NK-92 (cell line): ENCODE results near the gene SPACA4.

ENCODE experiments used
- DNase-seq: peaks from one replicate; lab custom pipeline; 2025; ENCODE audit not compliant: unreplicated experiment; lab: John Stamatoyannopoulos, UW

SPACA4 gene

GRCh38 chr19:48646722-48647216, 40.2 kb downstream of the SPACA4 start:
- DNase-seq = no peak

GRCh38 chr19:48648134-48648533, 41.6 kb downstream of the SPACA4 start:
- DNase-seq = no peak

DNA sequence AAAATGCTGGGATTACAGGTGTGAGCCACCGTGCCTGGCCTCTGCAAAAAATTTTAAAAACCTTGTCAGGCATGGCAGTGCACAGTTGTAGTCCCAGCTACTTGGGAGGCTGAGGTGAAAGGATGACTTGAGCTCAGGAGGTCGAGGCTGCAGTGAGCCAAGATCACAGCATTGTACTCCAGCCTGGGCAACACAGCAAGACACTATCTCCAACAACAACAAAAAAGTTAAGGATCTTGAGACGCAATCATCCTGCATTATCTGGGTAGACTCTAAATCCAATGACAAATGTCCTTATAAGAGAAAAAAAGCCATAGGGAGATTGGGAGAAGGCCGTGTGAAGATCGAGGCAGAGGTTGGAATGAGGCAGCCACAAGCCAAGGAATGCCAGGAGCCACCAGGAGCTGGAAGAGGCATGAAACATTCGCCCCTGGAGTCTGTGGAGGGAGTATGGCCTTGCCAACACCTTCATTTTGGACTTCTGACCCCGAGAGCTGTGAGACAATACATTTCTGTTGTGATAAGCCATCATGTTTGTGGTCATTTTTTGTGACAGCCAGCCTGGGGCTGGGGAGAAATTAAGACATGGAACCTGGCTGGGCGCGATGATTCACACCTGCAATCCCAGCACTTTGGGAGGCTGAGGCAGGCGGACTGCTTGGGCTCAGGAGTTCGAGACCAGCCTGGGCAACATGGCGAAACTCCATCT, 44.6 kb downstream of the SPACA4 start:
- DNase-seq = no peak

GRCh38 chr19:48651683-48652048, 45.1 kb downstream of the SPACA4 start:
- no peak for DNase-seq

- DNase-seq = no peak
These were observed 47.9 kb downstream of the SPACA4 start for GRCh38 chr19:48654299-48655059.

DNA sequence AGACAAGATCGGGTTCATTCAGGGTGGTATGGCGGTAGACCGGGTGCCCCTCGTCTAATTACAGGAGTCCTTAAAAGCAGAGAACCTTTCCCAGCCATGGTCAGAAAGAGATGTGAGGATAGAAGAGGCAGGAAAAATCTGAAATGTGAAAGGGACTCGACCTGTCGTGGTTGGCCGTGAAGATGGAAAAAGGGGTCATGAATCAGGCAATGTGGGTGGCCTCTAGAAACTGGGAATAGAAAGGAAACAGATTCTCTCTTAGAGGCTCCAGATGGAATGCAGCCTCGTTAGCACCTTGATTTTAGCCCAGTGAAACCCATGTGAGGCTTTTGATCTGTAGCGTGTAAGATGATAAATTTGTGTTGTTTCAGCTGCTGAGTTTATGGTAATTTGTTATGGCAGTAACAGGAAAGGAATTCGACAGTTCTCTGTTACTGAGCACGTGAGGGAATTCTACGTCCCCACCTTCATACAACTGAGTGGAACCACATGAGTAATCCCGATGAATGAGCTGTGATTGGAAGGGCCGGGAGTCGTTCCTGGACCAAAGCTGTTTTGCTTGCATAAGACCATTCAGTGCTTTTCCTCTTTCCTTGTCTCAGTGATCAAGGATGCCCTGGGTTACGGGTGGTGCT, 50.4 kb downstream of the SPACA4 start:
- no peak for DNase-seq
